ENCODE data around the gene ARL4A. TPM values are rescaled to one million over a fixed set of nuclear protein-coding genes. Genes with fewer than 3 reads are reported as not detected.

The ARL4A gene
- total and polyA plus RNA-seq, 10 of the 15 experiments (the other 5 are each of a cell fraction or from before 2014, with no cell fraction given) = 0.35 to 4.6 (median 2.7) TPM

DNA sequence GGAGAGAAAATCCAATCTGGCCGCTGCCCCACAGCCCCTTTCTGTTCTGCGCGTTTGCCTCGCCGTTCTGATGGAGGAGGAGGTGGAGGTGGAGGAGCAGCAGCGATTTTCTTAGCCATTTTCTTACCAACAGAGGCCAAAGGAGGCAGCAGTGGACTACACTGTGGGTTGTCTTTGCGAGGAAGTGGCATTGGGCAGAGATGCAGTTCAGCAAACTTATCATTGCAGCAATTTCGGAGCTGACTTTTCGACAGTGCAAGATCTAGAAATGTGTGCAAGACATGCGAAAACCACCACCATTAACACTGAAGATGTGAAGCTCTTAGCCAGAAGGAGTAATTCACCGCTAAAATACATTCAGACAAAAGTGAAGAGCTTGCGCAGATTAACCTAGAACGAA is 1.9 kb upstream of the ARL4A start (continued):
- TF ChIP-seq ESRRA (IDR thresholded peaks at IDR 0.05; ENCODE audit: low read length) = no peak
- no peak for TF ChIP-seq YBX1 (IDR thresholded peaks at IDR 0.05)
- no peak for TF ChIP-seq SUPT20H (IDR thresholded peaks at IDR 0.05; ENCODE audit: borderline replicate concordance, control insufficient read depth, low read depth, low read length)
- TF ChIP-seq MXI1 (IDR thresholded peaks at IDR 0.05; ENCODE audit: low read depth, low read length) = no peak
- TF ChIP-seq PAX5 (IDR thresholded peaks at IDR 0.05; ENCODE audit: borderline replicate concordance, low read depth, low read length) = no peak
- TF ChIP-seq BACH1 (IDR thresholded peaks at IDR 0.05; ENCODE audit: borderline replicate concordance) = no peak
- TF ChIP-seq SMAD1 (IDR thresholded peaks at IDR 0.05; ENCODE audit: low read depth, partially characterized antibody) = no peak
- TF ChIP-seq CEBPB (IDR thresholded peaks at IDR 0.05; ENCODE audit: borderline replicate concordance in 1 of 2, low read depth in 2 of 2, low read length in 2 of 2) = no peak
- no peak for TF ChIP-seq ZNF207 (IDR thresholded peaks at IDR 0.05; ENCODE audit: borderline replicate concordance)

DNA sequence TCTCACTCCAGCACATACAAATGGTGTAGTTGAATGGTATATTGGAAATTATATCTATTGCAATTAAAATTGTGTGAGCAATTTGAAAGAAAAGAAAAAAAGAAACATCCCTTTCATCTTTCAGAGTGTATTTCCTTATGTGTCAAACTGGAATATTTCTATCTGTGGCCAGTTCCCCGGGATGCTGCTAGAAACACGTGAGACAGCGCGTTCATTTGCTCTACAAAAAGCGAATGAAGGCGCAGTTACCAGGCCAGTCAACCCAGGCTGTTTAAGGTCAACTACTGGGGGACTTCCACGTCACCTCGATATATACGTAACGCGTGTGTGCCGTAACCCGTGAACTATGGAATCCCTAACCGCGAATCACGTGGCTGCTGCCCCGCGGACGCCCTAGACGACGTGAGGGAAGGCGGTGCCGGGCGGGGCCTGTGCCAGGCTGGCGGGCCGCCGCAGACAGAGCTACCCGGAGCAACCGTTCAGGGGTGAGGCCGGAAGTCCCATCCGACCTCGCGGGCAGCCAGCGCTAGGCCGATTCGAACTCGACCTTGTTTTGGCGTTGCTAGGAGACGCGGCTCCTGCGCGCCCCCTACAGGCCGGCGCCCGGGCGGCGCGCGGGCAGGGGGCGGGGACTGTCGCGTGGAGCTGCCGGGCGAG is 1.1 kb upstream of the ARL4A start:
- ChIA-PET RAD21 (ENCODE audit: unreplicated experiment) (no interaction called here), SMC1A (ENCODE audit: uncharacterized antibody, unreplicated experiment) (no interaction called here), CTCF (interaction anchor here (1.2 kb wide), 1 partner anchor 11 kb away, joined by 5 read pairs; no protein-coding TSS in a partner anchor), POLR2A (no interaction called here)
- Histone ChIP-seq H3K9me3 (replicated peaks; ENCODE audit: control insufficient read depth, insufficient read depth, low read length) (no peaks in the 10 kb centered on the region; the same call in 2 of the 3 replicates), H3K27ac (ENCODE audit: control insufficient read depth, insufficient read depth) (no peak overlapping the region), H3K4me3 (peak overlapping the region; percentile 79), H3K4me1 (ENCODE audit: control insufficient read depth, insufficient read depth, low read length) (peaks cover 4% of the 10 kb centered on the region; the same call in 1 of the 2 replicates), H2AFZ (ENCODE audit: control insufficient read depth, low read depth, low read length) (peak overlapping the region; percentile 94), H4K20me1 (ENCODE audit: control insufficient read depth, insufficient read depth) (no peaks in the 10 kb centered on the region), H3K9ac (ENCODE audit: control insufficient read depth, insufficient read depth, low read length) (no peak overlapping the region; the same call in 1 of the 2 replicates), H3K27me3 (replicated peaks in 1 of 2; ENCODE audit: control insufficient read depth in 2 of 2, insufficient read depth in 2 of 2, low read length in 1 of 2) (no peaks in the 10 kb centered on the region), H3K4me2 (ENCODE audit: control insufficient read depth, insufficient read depth) (peak overlapping the region; percentile 94), H3K79me2 (ENCODE audit: control insufficient read depth, insufficient read depth, low read length) (no peaks in the 10 kb centered on the region), H3K36me3 (ENCODE audit: control insufficient read depth in 2 of 2, insufficient read depth in 2 of 2, low read length in 1 of 2) (no peaks in the 10 kb centered on the region)
- 6% methylated on average over 54 of the region's 54 CpGs for WGBS (ENCODE audit: insufficient coverage, insufficient replicate concordance, low lambda C conversion rate, missing lambda C conversion rate)
- no TSS peak for BruUV-seq (replicated peaks)
- FAIRE-seq (peak; percentile 18), ATAC-seq (peak; percentile 93), DNase-seq (ENCODE audit: low read depth, low spot score) (peak; percentile 36)
- intact Hi-C loops (cut with micrococcal nuclease; ENCODE audit: unreplicated experiment) = loop anchor here (5.0 kb wide), 1 partner anchor 49 kb away; no protein-coding TSS in a partner anchor
- in situ Hi-C loops (cut with MboI) = no loop called here
- TF ChIP-seq POU2F2 (IDR thresholded peaks at IDR 0.05; ENCODE audit: borderline replicate concordance, low read depth, low read length) (0 out of 3 replicates have a peak, but pooled peaks have one; percentile 41), CREB1 (IDR thresholded peaks at IDR 0.05; ENCODE audit: low read depth) (peak; percentile 39; the same call in 1 of the 2 replicates), RAD21 (IDR thresholded peaks at IDR 0.05; ENCODE audit: insufficient read depth, low read depth, low read length) (0 out of 2 replicates have a peak, but pooled peaks have one; percentile 10), PML (IDR thresholded peaks at IDR 0.05; ENCODE audit: low read length) (no peak), NR2F1 (conservative IDR thresholded peaks at IDR 0.05) (peak; percentile 6; the same call in 1 of the 2 replicates), SMC3 (IDR thresholded peaks at IDR 0.05; ENCODE audit: borderline replicate concordance, low read length) (peak; percentile 29), BHLHE40 (IDR thresholded peaks at IDR 0.05; ENCODE audit: borderline replicate concordance in 1 of 2, low read depth in 2 of 2, low read length in 1 of 2) (peak; percentile 19 to 41; a peak in 2 of 4 replicates), CBX5 (IDR thresholded peaks at IDR 0.05; ENCODE audit: low read depth) (peak; percentile 42; the same call in 1 of the 2 replicates)
- TF ChIP-seq, protein P1, sequence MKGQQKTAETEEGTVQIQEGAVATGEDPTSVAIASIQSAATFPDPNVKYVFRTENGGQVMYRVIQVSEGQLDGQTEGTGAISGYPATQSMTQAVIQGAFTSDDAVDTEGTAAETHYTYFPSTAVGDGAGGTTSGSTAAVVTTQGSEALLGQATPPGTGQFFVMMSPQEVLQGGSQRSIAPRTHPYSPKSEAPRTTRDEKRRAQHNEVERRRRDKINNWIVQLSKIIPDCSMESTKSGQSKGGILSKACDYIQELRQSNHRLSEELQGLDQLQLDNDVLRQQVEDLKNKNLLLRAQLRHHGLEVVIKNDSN (IDR thresholded peaks at IDR 0.05; ENCODE audit: borderline replicate concordance, extremely low read length, insufficient read depth, low read depth, low read length) = peak; percentile 70
- TF ChIP-seq, protein P2, sequence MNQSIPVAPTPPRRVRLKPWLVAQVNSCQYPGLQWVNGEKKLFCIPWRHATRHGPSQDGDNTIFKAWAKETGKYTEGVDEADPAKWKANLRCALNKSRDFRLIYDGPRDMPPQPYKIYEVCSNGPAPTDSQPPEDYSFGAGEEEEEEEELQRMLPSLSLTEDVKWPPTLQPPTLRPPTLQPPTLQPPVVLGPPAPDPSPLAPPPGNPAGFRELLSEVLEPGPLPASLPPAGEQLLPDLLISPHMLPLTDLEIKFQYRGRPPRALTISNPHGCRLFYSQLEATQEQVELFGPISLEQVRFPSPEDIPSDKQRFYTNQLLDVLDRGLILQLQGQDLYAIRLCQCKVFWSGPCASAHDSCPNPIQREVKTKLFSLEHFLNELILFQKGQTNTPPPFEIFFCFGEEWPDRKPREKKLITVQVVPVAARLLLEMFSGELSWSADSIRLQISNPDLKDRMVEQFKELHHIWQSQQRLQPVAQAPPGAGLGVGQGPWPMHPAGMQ (IDR thresholded peaks at IDR 0.05; ENCODE audit: borderline replicate concordance) = no peak
